DOHH2 (cell line): ENCODE measurements around the gene AP1AR.

Experiments used
- H3F3A ChIP-seq: fragments of 200-600 bp; sonication (generic), shearing (Covaris generic); 2 replicates; pipeline ENCODE4 v1.6.0; 2016; ENCODE audit warnings: antibody characterized with exemption, mild to moderate bottlenecking; ENCODE audit not compliant: control insufficient read depth, insufficient read depth
- H3K27ac ChIP-seq: fragments of 200-600 bp; sonication (generic); 2 replicates; pipeline ENCODE4 v1.5.1; 2014; ENCODE audit warnings: low read depth, mild to moderate bottlenecking, low read length, moderate library complexity
- H3K27me3 ChIP-seq: fragments of 200-600 bp; sonication (generic); 2 replicates; pipeline ENCODE4 v1.6.1; 2014; ENCODE audit warnings: mild to moderate bottlenecking, low read length, mixed read lengths; ENCODE audit not compliant: control insufficient read depth
- H3K36me3 ChIP-seq: fragments of 200-600 bp; sonication (generic); 2 replicates; pipeline ENCODE4 v1.6.1; 2014; ENCODE audit warnings: mild to moderate bottlenecking, low read length, moderate library complexity, mixed read lengths; ENCODE audit not compliant: control insufficient read depth
- H3K4me1 ChIP-seq: fragments of 200-600 bp; sonication (generic); 2 replicates; pipeline ENCODE4 v1.6.1; 2014; ENCODE audit warnings: mild to moderate bottlenecking, low read length, mixed read lengths; ENCODE audit not compliant: control insufficient read depth
- H3K4me2 ChIP-seq: fragments of 200-600 bp; sonication (generic); 2 replicates; pipeline ENCODE4 v1.6.0; 2014; ENCODE audit warnings: mild to moderate bottlenecking, low read length, moderate library complexity
- H3K4me3 ChIP-seq: fragments of 200-600 bp; sonication (generic); 2 replicates; pipeline ENCODE4 v1.5.1; 2014; ENCODE audit warnings: mild to moderate bottlenecking, low read length, mixed read lengths
- H3K79me2 ChIP-seq: fragments of 200-600 bp; sonication (generic); 2 replicates; pipeline ENCODE4 v1.6.1; 2014; ENCODE audit warnings: mild to moderate bottlenecking, low read length, mixed read lengths; ENCODE audit not compliant: control insufficient read depth
- H3K9me2 ChIP-seq: fragments of 200-600 bp; sonication (generic); replicated peaks from 2 replicates; pipeline ENCODE4 v1.6.1; 2014; ENCODE audit warnings: mild to moderate bottlenecking, low read length, mixed read lengths; ENCODE audit not compliant: control insufficient read depth
- H3K9me3 ChIP-seq: fragments of 200-600 bp; sonication (generic); 2 replicates; pipeline ENCODE4 v1.6.1; 2014; ENCODE audit warnings: antibody characterized with exemption, low read length, mixed read lengths; ENCODE audit not compliant: control insufficient read depth, insufficient read depth
- H4K20me1 ChIP-seq: fragments of 200-600 bp; sonication (generic); 2 replicates; pipeline ENCODE4 v1.6.0; 2014; ENCODE audit warnings: low read depth, mild to moderate bottlenecking, antibody characterized with exemption, low read length, moderate library complexity; ENCODE audit not compliant: control insufficient read depth, insufficient read depth
- CTCF ChIP-seq: fragments of 200-600 bp; sonication (generic); IDR thresholded peaks from one replicate; pipeline ENCODE4 v1.5.1; 2014; ENCODE audit warnings: antibody characterized with exemption, mild to moderate bottlenecking, low read depth, low read length; ENCODE audit not compliant: poor library complexity, severe bottlenecking
- EZH2phosphoT487 ChIP-seq: fragments of 200-600 bp; sonication (generic); IDR thresholded peaks from 2 replicates; pipeline ENCODE4 v1.6.1; 2017; ENCODE audit warnings: borderline replicate concordance, mild to moderate bottlenecking, antibody characterized with exemption, low read length, moderate library complexity, mixed read lengths

AP1AR gene

GRCh38 chr4:112311516-112311915 lies 79.9 kb downstream of the AP1AR start:
- Histone ChIP-seq H3K36me3 (no peaks in the 10 kb centered on the region; the same call in 1 of the 2 replicates), H3F3A (0 out of 2 replicates have a peak, but pooled peaks cover 7% of the 10 kb centered on the region), H3K27me3 (no peaks in the 10 kb centered on the region), H3K27ac (no peak overlapping the region), H3K79me2 (no peaks in the 10 kb centered on the region), H3K4me3 (peak overlapping the region; percentile 9; the same call in 1 of the 2 replicates), H3K9me2 (no peaks in the 10 kb centered on the region), H3K9me3 (no peaks in the 10 kb centered on the region), H3K4me1 (peaks cover 34% of the 10 kb centered on the region), H4K20me1 (no peaks in the 10 kb centered on the region), H3K4me2 (peak overlapping the region; percentile 15)
- no peak for TF ChIP-seq EZH2phosphoT487
- no peak for TF ChIP-seq CTCF

GRCh38 chr4:112312610-112313239 lies 81.1 kb downstream of the AP1AR start:
- Histone ChIP-seq H3K27ac (peak overlapping the region; percentile 36), H3K9me3 (no peaks in the 10 kb centered on the region), H3K9me2 (no peaks in the 10 kb centered on the region), H4K20me1 (no peaks in the 10 kb centered on the region), H3K4me2 (peak overlapping the region; percentile 41), H3K79me2 (no peaks in the 10 kb centered on the region), H3K4me1 (peaks cover 34% of the 10 kb centered on the region), H3F3A (0 out of 2 replicates have a peak, but pooled peaks cover 7% of the 10 kb centered on the region), H3K27me3 (no peaks in the 10 kb centered on the region), H3K36me3 (no peaks in the 10 kb centered on the region; the same call in 1 of the 2 replicates), H3K4me3 (peak overlapping the region; percentile 45; the same call in 1 of the 2 replicates)
- TF ChIP-seq CTCF: no peak
- TF ChIP-seq EZH2phosphoT487: no peak

- peak overlapping the region; percentile 23; the same call in 1 of the 2 replicates for H3K4me2 ChIP-seq
- H3K27ac ChIP-seq: peak overlapping the region; percentile 11; the same call in 1 of the 2 replicates
- 0 out of 2 replicates have a peak, but pooled peaks cover 7% of the 10 kb centered on the region for H3F3A ChIP-seq
These were observed 83.9 kb downstream of the AP1AR start for GRCh38 chr4:112315446-112315845.

More at GRCh38 chr4:112315446-112315845, 83.9 kb downstream of the AP1AR start:
- Histone ChIP-seq H3K79me2 (no peaks in the 10 kb centered on the region), H3K9me2 (no peaks in the 10 kb centered on the region), H3K4me3 (no peak overlapping the region), H3K36me3 (no peaks in the 10 kb centered on the region; the same call in 1 of the 2 replicates), H3K27me3 (no peaks in the 10 kb centered on the region), H3K9me3 (no peaks in the 10 kb centered on the region), H3K4me1 (peaks cover 34% of the 10 kb centered on the region), H4K20me1 (no peaks in the 10 kb centered on the region)
- TF ChIP-seq CTCF (no peak), EZH2phosphoT487 (no peak)
